Activated CD4-positive, alpha-beta memory T cell treated with anti-CD3 and anti-CD28 coated beads for 36 hours (primary cell): ENCODE measurements around the gene MAOB. TPM values are rescaled to one million over a fixed set of nuclear protein-coding genes. Genes with fewer than 3 reads are reported as not detected.

Experiments
- CTCF ChIA-PET: fragments of 350-600 bp; sonication (Branson Sonifier 250); formaldehyde crosslinking; loops from one replicate; lab custom pipeline; 2021; ENCODE audit warnings: antibody characterized with exemption, inconsistent platforms; lab: Charles Lee
- POLR2A ChIA-PET: fragments of 350-600 bp; sonication (Branson Sonifier 250); formaldehyde crosslinking; loops from one replicate; lab custom pipeline; 2021; ENCODE audit warnings: antibody characterized with exemption; lab: Charles Lee
- DNase-seq: peaks from one replicate; pipeline ENCODE4 v3.0.0-alpha.2; 2020
- H3K27ac Mint-ChIP-seq: one replicate; pipeline ENCODE4 v1.8.0; 2021; ENCODE audit warnings: mixed read lengths
- H3K27me3 Mint-ChIP-seq: one replicate; pipeline ENCODE4 v1.8.0; 2021; ENCODE audit warnings: mixed read lengths
- H3K36me3 Mint-ChIP-seq: one replicate; pipeline ENCODE4 v1.8.0; 2021; ENCODE audit warnings: mixed read lengths
- H3K4me1 Mint-ChIP-seq: one replicate; pipeline ENCODE4 v1.8.0; 2021; ENCODE audit warnings: low read depth, mixed read lengths
- H3K4me3 Mint-ChIP-seq: one replicate; pipeline ENCODE4 v1.8.0; 2021; ENCODE audit warnings: mild to moderate bottlenecking, mixed read lengths
- H3K9me3 Mint-ChIP-seq: one replicate; pipeline ENCODE4 v1.8.0; 2021; ENCODE audit warnings: mixed read lengths
- intact Hi-C: fragments of 100-400 bp; cut with micrococcal nuclease; formaldehyde crosslinking; loops from one replicate; pipeline ENCODE4 v1.15.1; 2023
- total RNA-seq, 2 experiments: library from RNA; stranded (reverse); gene quantifications; one replicate each; pipeline ENCODE4 v1.2.3, GENCODE V29; 2021

The MAOB gene
- total RNA-seq, 2 experiments from 2014 or later: 0.19 to 0.27 TPM

DNA sequence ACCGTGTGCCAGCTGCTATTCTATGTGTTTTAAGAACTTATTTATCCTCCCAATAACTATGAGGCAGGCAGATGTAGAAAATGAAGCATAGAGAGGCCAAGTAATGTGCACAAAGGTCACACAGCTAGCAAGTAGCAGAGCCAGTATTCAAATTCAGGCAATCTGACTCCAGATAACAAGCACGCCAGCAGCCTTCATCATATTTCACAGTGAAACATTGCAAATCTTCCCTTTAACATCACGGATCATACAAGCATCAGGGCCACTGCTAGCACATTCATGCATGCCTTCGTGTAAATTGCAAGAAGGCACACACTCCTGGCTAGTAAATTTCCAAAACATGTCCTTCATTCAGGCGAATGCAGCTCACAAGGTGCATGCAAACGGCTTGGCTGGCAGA is 33.1 kb downstream of the MAOB start:
- Mint-ChIP-seq H3K27ac (no peak overlapping the region), H3K27me3 (no peaks in the 10 kb centered on the region), H3K4me1 (no peaks in the 10 kb centered on the region), H3K4me3 (no peak overlapping the region), H3K36me3 (no peaks in the 10 kb centered on the region), H3K9me3 (no peaks in the 10 kb centered on the region)
- DNase-seq: no peak
- ChIA-PET CTCF (no interaction called here), POLR2A (no interaction called here)
- intact Hi-C loops: no loop called here

DNA sequence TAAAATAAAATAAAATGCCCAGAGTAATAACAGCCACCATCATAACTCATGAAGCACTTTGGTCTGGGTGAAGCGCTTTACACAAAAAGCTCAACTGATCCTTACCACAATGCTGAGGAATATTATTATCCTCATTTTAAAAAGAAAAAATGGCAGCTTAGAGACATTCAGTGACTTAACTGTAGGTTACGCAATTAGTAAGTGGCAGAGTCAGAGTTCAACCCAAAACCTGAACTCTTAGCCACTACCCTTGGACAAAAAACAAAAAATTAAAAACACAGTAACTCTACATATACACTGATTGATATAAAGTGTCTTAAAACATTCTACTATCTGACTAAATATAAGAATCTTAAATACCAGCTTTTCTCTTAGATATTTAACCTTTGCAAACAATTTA is 34.9 kb downstream of the MAOB start:
- Mint-ChIP-seq H3K4me1 (no peaks in the 10 kb centered on the region), H3K36me3 (no peaks in the 10 kb centered on the region), H3K4me3 (no peak overlapping the region), H3K9me3 (no peaks in the 10 kb centered on the region), H3K27ac (no peak overlapping the region), H3K27me3 (no peaks in the 10 kb centered on the region)
- intact Hi-C loops: no loop called here
- ChIA-PET CTCF (no interaction called here), POLR2A (no interaction called here)
- no peak for DNase-seq

DNA sequence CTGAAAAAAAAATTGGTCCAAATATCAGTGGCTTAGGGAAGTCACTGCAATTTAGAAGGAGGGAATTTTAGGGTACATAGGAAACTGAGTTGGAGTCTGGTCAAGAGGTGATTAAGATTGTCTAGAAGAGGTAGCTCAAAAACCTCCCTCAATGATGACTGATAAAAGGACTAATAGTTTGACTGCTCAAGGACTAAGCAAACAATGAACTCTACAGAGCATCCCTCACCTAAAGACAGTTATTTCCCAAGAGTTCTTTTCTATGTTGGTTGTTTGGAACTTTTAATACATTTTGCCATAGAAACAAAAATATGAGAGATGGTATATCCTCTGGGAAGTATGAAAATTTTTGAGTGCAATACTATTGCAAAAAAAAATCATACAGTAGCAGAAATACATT is 35.7 kb downstream of the MAOB start:
- ChIA-PET POLR2A (no interaction called here), CTCF (no interaction called here)
- intact Hi-C loops: no loop called here
- Mint-ChIP-seq H3K9me3 (no peaks in the 10 kb centered on the region), H3K4me1 (no peaks in the 10 kb centered on the region), H3K4me3 (no peak overlapping the region), H3K36me3 (no peaks in the 10 kb centered on the region), H3K27me3 (no peaks in the 10 kb centered on the region), H3K27ac (no peak overlapping the region)
- no peak for DNase-seq

- POLR2A ChIA-PET: no interaction called here
- no peak overlapping the region for H3K4me3 Mint-ChIP-seq
- CTCF ChIA-PET: interaction anchor here (1.5 kb wide), 1 partner anchor 10 kb away, joined by 3 read pairs; no protein-coding TSS in a partner anchor
Measured at GRCh38 chrX:43845776-43846175, 36.5 kb downstream of the MAOB start.

DNA sequence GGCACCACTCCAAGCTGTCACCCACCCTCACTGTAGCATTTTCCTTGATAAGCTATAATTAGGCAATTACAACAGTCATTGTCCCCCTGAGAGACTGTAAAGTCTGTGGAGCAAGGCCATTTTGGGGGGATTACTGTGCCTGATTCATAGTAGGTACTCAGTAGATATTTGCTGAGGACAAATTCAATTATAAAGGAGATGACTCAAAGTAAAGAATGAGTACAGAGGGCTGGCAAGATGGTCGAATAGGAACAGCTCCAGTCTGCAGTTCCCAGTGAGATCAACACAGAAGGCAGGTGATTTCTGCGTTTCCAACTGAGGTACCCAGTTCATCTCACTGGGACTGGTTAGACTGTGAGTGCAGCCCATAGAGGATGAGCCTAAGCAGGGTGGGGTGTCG is 42.0 kb downstream of the MAOB start:
- no peaks in the 10 kb centered on the region for H3K4me1 Mint-ChIP-seq
- no peaks in the 10 kb centered on the region for H3K9me3 Mint-ChIP-seq
- intact Hi-C loops: no loop called here
- CTCF ChIA-PET: no interaction called here
- POLR2A ChIA-PET: no interaction called here
- DNase-seq: no peak
- no peak overlapping the region for H3K4me3 Mint-ChIP-seq
- H3K27me3 Mint-ChIP-seq: peaks cover 2% of the 10 kb centered on the region
- H3K27ac Mint-ChIP-seq: no peak overlapping the region
- H3K36me3 Mint-ChIP-seq: no peaks in the 10 kb centered on the region

More at GRCh38 chrX:43845776-43846175, 36.5 kb downstream of the MAOB start:
- no peak overlapping the region for H3K27ac Mint-ChIP-seq
- H3K27me3 Mint-ChIP-seq: no peaks in the 10 kb centered on the region
- DNase-seq: no peak
- H3K36me3 Mint-ChIP-seq: no peaks in the 10 kb centered on the region
- no peaks in the 10 kb centered on the region for H3K4me1 Mint-ChIP-seq
- intact Hi-C loops: no loop called here
- H3K9me3 Mint-ChIP-seq: no peaks in the 10 kb centered on the region

DNA sequence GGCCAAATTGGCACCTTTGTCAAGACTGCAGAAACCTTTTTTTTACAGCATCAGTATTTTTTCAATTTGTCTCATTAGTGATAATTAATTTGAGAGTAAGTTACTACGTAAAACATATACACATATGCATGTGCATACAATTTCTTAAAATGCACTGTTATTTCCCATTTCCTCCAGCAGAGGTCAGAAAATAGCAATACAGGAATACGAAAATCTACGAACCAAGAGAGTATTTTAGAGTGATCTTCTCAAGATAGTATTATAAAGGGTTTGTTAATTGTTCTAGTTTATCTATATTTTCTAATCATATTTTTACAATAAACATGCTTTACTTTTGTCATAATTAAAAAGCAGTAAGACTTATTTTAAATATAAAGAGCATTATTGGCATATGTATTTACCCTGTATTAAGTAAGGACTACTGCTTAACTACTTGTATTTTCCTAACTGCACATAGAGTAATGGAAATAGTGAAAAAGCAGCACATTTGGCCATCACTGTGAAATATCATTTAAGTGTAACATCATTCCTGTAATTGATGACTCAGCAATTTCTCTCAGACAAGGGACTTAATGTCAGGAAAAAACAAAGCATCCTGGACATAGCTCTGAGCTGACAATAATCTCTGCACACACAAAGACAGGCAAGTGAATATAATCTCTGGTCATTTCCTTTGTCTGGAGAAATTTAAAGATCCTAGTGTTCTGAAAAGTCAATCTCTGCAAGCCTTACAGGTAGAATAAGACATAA is 45.6 kb downstream of the MAOB start:
- CTCF ChIA-PET: interaction anchor here (0.9 to 1.1 kb wide), 2 partner anchors 8 to 409 kb away, joined by 3 to 4 read pairs; no protein-coding TSS in a partner anchor
- Mint-ChIP-seq H3K27ac (no peak overlapping the region), H3K9me3 (no peaks in the 10 kb centered on the region), H3K4me1 (no peaks in the 10 kb centered on the region), H3K36me3 (no peaks in the 10 kb centered on the region), H3K4me3 (no peak overlapping the region), H3K27me3 (peaks cover 2% of the 10 kb centered on the region)
- intact Hi-C loops: loop anchor here (5.0 kb wide), 1 partner anchor 406 kb away; no protein-coding TSS in a partner anchor
- DNase-seq: no peak
- POLR2A ChIA-PET: no interaction called here

GRCh38 chrX:43835559-43835958 is 46.7 kb downstream of the MAOB start:
- H3K27me3 Mint-ChIP-seq: peaks cover 2% of the 10 kb centered on the region
- POLR2A ChIA-PET: no interaction called here
- intact Hi-C loops: loop anchor here (5.0 kb wide), 1 partner anchor 407 kb away; no protein-coding TSS in a partner anchor
- H3K27ac Mint-ChIP-seq: no peak overlapping the region
- H3K36me3 Mint-ChIP-seq: no peaks in the 10 kb centered on the region
- CTCF ChIA-PET: interaction anchor here (0.9 to 1.1 kb wide), 3 partner anchors 9 to 410 kb away, joined by 3 to 4 read pairs (median 4); no protein-coding TSS in a partner anchor
- DNase-seq: no peak
- H3K4me3 Mint-ChIP-seq: no peak overlapping the region
- no peaks in the 10 kb centered on the region for H3K9me3 Mint-ChIP-seq
- H3K4me1 Mint-ChIP-seq: no peaks in the 10 kb centered on the region

DNA sequence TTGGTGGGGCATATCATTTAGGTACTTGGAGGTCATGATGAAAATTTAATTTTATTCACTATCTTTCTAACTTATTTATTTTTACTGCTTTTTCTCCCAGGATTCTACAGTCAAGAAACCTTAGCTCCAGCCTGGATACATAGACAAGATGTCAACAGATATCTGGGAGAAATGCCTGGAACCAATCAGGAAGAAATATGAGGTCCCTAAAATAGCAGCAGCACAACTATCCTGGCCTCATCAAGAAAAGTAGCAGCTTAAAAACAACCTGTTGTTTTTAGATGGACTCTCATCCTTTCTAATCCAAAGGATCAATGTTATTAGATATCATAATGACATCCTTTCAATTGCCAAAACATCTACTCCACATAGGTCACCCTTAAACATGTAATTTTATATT is 54.5 kb downstream of the MAOB start:
- H3K27me3 Mint-ChIP-seq: no peaks in the 10 kb centered on the region
- intact Hi-C loops: no loop called here
- DNase-seq: no peak
- no peak overlapping the region for H3K27ac Mint-ChIP-seq
- CTCF ChIA-PET: no interaction called here
- no peak overlapping the region for H3K4me3 Mint-ChIP-seq
- H3K36me3 Mint-ChIP-seq: no peaks in the 10 kb centered on the region
- POLR2A ChIA-PET: no interaction called here
- no peaks in the 10 kb centered on the region for H3K9me3 Mint-ChIP-seq
- no peaks in the 10 kb centered on the region for H3K4me1 Mint-ChIP-seq

DNA sequence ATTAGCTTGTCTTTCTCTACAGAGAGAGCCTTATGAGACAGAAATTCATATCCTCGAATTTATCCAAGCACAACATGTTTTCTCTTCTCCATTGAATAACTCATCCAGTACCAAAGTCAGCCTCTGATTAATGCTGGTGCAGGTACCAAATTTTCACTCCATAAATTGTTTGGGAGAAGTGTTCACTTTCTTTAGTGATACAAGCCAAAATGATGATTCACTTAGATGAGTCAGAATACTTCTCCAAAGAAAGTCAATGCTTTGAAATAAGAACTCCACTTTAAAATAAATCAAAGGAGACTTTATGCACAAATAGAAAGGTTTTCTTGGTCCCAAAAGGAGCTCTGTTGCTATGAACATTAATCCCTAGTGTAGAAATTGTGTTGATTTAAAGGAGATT is 60.2 kb downstream of the MAOB start:
- H3K27me3 Mint-ChIP-seq: no peaks in the 10 kb centered on the region
- ChIA-PET CTCF (no interaction called here), POLR2A (no interaction called here)
- H3K27ac Mint-ChIP-seq: no peak overlapping the region
- H3K9me3 Mint-ChIP-seq: no peaks in the 10 kb centered on the region
- intact Hi-C loops: no loop called here
- no peak overlapping the region for H3K4me3 Mint-ChIP-seq
- DNase-seq: no peak
- H3K4me1 Mint-ChIP-seq: no peaks in the 10 kb centered on the region
- H3K36me3 Mint-ChIP-seq: no peaks in the 10 kb centered on the region

DNA sequence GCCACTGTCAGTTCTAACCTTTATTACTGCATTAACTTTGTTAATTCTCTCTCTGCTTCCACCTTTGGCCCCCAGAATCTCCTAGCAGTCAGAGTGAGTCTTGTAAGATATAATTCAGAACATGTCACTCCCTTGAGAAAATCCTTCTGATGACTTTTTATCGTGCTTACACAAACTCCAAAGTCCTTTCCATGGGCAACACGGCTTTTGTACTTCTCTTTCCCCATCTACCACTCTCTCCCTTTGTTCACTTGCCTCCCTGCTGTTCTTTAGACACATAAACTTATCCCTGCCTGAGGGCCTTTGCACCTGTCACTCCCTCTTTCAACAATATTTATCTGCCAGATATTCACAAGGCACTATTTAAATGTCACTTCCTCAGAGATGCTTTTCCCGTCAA is 64.8 kb downstream of the MAOB start:
- POLR2A ChIA-PET: no interaction called here
- Mint-ChIP-seq H3K27ac (no peak overlapping the region), H3K36me3 (no peaks in the 10 kb centered on the region), H3K4me1 (peaks cover 12% of the 10 kb centered on the region), H3K27me3 (no peaks in the 10 kb centered on the region), H3K9me3 (no peaks in the 10 kb centered on the region), H3K4me3 (no peak overlapping the region)
- intact Hi-C loops: no loop called here
- CTCF ChIA-PET: no interaction called here
- DNase-seq: no peak

- ChIA-PET CTCF (no interaction called here), POLR2A (no interaction called here)
- no peak for DNase-seq
- intact Hi-C loops: no loop called here
- Mint-ChIP-seq H3K9me3 (no peaks in the 10 kb centered on the region), H3K27me3 (no peaks in the 10 kb centered on the region), H3K4me3 (no peak overlapping the region), H3K4me1 (peaks cover 12% of the 10 kb centered on the region), H3K36me3 (no peaks in the 10 kb centered on the region), H3K27ac (no peak overlapping the region)
Measured at GRCh38 chrX:43815209-43815608, 67.0 kb downstream of the MAOB start.

GRCh38 chrX:43813898-43814297 is 68.4 kb downstream of the MAOB start:
- no peaks in the 10 kb centered on the region for H3K9me3 Mint-ChIP-seq
- no peak overlapping the region for H3K4me3 Mint-ChIP-seq
- no peak overlapping the region for H3K27ac Mint-ChIP-seq
- no peaks in the 10 kb centered on the region for H3K36me3 Mint-ChIP-seq
- no peaks in the 10 kb centered on the region for H3K27me3 Mint-ChIP-seq
- intact Hi-C loops: no loop called here
- CTCF ChIA-PET: interaction anchor here (0.6 to 0.7 kb wide), 3 partner anchors 31 to 378 kb away, joined by 3 to 4 read pairs (median 3); no protein-coding TSS in a partner anchor
- H3K4me1 Mint-ChIP-seq: peaks cover 12% of the 10 kb centered on the region
- peak; percentile 24 for DNase-seq
- POLR2A ChIA-PET: no interaction called here

- H3K4me1 Mint-ChIP-seq: peaks cover 12% of the 10 kb centered on the region
- POLR2A ChIA-PET: no interaction called here
- H3K4me3 Mint-ChIP-seq: no peak overlapping the region
- intact Hi-C loops: no loop called here
- no peak for DNase-seq
- H3K27me3 Mint-ChIP-seq: no peaks in the 10 kb centered on the region
- CTCF ChIA-PET: interaction anchor here (0.7 to 0.9 kb wide), 2 partner anchors 145 to 377 kb away, joined by 3 to 4 read pairs; no protein-coding TSS in a partner anchor
- H3K36me3 Mint-ChIP-seq: no peaks in the 10 kb centered on the region
- no peaks in the 10 kb centered on the region for H3K9me3 Mint-ChIP-seq
- H3K27ac Mint-ChIP-seq: no peak overlapping the region
Measured at GRCh38 chrX:43813319-43813718, 68.9 kb downstream of the MAOB start.
